DMS 273 (cell line): ENCODE measurements around the gene ABRACL.

Source experiments
- DNase-seq: peaks from one replicate; lab custom pipeline; 2025; ENCODE audit not compliant: unreplicated experiment; lab: John Stamatoyannopoulos, UW

ABRACL gene

DNA sequence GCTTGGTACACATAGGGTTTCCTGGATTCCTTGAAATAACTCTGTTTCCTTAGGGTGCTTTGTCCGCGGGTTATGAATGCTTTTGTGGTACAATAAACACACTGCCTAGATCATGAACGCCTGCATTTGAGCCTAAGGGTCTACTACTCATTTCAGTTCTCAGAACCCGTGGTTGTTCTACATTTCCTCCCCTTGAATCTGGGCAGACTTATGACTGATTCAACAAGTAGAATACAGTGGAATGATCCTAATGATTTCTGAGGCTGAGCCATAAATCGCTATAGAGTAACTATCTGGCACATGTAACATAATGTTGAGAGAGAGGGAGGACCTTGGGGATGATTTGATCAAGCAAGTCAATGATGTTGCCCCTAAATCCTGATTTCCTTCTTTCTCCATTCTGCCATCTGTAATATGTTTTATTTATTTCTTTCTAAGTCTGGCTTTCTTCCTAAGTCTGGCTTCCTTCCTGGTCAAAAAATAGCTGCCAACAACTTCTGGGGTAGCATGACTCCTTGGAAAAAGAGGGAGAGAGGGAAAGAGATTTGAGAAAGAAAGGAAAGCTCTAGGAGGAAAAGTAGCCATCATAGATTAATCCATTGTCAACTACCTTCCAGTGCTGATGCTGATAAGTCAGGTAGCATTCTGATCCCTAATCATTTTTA, 23.0 kb downstream of the ABRACL start:
- no peak for DNase-seq

DNA sequence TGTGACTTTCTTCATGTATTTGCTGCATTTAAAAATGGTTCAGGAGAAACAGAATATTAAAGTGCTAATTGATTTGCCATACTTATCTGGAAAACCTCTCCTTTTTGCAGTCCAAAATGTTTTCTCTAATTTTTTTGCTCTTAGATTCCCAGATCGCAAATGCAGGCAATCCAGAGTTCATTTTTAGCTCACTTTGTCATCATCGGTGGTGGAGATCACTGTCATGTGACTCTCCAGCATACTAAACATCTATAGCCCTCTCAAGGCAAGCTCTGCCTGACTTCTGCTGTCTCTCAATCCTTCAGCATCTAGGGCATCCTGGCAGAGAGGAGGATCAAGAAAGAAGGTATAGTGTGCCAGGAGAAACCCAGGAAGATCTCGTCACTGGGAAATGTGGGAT, 24.8 kb downstream of the ABRACL start:
- DNase-seq, result no peak

DNA sequence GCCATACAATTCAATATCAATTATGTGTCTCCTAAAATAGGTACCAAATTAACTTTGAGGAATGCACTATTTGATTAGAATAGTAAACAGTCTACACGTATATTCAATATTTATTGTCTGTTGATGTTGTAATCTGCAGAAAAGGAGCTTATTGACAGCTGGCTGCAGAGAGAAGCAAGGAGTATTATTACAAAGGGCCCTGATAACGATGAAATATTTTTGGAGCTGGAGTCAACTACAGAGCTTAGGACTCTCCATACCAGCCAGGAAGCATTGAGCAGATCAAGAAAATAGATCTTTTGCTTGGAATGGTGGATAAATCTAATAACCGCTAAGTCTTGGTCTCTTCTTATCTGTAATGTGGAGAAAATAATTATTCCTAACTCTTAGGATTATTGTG, 25.5 kb downstream of the ABRACL start:
- DNase-seq, result no peak

DNA sequence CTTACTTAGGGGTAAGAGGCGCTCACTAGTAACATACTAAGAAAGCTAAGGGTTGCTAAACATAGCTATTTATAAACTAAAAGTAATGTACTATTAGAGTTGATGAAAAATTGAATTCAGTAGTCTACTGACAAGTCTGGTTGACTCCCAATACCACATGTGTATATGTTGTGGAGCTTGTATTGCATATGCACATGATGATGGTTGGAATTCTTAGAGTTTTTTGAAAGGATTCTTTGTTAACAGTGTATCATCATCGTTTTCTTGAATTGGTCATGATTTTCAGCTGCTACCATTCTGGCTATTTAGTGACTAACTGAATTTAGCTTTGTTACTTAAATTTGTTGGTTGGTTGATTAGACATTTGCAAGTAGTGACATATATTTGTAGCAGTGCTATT, 27.2 kb downstream of the ABRACL start:
- no peak for DNase-seq

DNA sequence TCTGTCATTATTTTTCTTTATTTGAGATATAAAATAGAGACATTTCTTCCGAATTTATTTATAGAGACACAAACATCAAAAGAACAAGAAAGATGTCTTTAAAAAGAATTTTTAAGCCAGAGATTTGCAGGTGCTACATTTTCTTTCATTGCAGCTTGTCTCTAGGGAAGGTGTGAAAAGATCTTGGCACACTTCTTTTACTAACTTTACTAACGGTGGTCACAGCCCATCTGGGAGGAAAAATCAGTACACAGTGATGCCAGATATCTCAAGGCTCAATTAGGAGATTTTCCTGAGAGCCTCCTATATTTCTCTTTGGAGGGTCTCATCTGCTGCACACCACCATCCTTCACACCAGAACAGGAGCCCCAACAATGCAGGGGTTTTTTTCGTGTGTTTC, 29.5 kb downstream of the ABRACL start:
- DNase-seq, result no peak

DNA sequence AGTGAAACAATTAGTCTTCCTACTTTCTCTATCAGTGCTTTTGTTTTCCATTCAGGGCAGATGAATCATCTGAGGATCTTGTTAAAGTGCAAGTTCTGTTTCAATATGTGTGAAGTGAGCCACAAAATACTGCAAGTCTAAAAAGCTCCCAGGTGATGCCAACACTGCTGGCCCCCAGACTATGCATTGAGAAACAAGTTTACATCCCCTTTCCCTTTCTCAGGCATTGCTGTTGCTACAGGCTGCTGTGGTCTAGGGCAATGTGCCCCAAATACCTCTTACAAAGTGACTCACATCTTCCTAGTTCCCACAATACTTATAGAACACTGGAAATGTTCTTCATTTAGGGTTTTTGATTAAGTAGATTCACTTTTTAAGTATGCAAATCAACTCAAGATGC, 31.8 kb downstream of the ABRACL start:
- DNase-seq, result no peak

DNA sequence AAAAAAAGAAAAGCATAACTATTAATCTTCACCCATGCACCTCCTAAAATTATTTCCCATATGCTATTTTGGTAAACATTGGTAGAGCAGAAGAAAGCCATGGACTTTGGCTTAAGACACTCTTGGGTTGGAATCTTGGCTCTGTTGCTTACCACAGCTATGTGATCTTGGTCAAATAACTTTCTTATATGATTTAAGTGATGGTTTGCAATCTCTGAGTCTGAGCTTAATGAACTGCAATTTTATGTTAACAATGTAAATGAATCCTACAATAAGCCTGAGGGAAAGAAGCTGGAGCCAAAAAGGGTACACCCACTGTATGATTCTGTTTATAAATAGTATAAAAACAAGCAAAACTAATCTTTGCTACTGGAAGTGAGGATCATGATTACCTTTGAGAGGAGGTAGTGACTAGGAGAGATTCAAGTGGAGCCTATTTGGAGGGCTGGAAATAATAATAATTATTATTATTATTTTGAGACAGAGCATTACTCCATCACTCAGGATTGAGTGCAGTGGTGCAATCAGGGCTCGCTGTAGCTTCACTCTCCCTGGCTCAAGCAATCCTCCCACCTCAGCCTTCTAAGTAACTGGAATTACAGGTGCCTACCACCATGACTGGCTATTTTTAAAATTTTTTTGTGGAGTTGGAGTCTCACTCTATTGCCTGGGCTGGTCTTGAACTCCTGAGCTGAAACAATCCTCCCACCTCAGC, 34.5 kb downstream of the ABRACL start:
- DNase-seq, result no peak

DNA sequence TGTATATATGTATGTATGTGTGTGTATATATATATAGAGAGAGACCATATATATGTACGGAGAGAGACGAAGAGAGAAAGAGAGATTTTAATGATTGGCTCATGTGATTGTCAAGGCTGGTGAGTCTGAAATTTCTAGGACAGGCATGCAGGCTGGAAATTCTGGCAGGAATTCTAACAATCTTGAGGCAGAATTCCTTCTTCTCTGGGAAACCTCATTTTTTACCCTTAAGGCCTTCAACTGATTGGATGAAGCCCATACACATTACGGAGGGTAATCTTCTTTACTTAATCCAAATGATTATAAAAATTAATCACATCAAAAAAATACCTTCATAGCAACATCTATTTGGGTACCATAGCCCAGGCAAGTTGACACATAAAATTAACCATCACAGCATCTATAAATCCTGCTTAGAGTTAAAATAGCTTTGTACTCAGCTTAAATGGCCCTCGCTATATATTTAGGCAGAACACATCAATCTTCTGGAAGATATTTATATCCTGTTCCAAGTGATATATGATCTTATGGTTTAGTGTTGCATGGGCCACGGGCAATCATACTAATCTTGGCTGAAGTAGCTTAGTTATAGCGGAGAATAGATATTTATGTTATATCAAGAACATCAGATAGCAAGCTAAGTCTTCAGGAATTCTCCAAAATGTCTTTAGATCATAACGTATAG, 36.6 kb downstream of the ABRACL start:
- DNase-seq, result no peak

DNA sequence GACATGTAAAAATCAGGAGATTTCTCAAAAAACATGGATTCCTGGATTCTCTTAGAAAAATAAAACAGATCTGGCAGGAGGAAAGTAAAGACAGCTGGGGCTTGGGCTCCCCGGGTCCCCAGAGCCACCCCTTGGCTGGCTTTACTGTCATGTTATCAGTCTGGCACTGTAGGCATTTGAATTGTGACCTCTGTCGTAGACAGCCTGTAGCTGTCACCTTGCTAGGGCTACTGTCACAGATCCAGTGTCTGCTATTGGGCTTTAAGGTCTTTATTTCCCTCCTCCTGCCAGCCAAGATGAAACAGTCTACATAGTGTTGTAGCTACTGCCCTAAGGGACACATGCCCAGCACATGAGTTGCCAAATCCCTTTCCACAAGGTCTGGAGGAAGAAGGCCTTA, 37.5 kb downstream of the ABRACL start:
- no peak for DNase-seq

DNA sequence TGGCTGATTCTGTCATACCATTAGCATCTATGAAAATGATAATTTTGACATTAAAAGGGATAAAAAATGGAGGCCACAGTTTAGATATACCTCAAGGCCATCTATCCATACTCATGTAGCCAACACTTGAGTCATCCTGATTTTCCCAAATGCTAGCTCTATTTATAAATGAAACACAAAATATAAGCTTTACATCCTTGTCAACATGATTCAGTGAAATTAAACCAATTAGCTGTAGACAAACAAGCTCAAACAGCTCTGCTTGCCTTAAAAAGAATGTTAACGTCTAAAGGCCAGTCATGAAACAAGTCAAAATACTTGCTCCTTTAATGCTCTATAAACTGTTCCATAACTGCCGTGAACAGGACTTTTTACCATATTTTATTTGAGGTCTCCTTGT, 40.3 kb downstream of the ABRACL start:
- no peak for DNase-seq

DNA sequence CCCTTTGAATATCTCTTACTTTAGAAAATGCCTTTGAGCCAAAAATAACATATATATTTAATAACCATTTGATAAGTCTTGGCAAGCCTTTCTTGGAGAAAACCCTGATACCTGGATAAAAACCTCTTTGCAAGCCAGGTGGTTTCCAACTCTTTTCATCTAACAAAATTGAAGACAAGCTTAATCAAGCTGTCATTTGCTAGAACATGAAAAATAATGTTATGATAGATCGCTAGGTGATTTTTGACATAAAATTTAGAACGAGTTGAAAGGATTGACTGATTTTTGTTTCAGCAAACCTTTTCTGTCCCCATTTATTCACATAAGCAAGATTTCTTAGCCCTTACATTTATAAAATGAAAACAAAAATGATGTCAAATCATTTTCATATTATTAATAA, 44.6 kb downstream of the ABRACL start:
- no peak for DNase-seq

DNA sequence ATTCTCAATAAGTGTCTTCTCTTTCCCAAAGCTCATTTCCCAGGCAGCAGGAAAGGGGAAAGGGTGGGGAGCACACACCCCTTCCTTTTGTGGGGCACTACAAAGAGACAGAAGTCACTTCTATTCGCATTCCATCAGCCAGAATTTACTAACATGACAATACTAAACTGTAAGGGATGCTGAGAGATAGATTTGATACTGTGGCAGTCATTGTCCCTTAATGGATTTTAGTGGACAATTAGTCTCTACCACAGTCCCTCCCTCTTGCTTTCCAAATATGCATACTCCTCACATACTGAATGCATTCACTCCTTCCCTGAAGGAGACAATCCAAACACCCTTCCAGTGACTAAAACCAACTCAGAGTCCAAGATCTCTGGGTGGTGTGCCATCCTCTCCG, 50.5 kb downstream of the ABRACL start:
- no peak for DNase-seq

DNA sequence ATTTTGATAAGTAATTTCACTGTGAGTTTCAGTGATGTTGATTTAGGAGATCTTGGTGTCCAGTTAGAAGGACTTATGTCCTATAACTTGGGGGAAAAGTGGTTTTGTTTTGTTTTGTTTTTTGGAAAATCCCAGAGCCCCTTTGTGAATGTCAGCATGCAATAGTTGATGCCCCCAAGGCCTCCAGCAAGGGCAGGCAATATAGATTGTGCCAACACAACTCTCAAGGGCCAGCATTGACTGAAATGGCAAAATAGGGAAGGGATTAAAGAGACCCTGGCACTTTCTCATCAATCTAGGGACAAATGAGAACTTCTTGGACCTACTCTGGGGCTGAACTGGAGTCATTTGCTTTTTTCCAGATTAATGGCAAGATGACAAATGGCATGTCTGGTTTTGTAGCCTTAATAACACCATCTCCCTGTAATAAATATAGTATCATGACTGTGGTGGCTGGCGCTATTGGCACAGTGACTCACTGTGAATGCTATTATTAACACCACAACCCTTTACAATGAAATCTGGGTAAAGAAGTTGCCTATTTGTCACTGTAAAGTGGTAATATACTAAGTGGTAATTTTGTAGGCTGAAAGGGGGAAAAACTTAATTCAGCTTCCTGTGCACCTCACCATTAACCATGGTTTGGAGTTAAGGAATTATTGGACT, 51.8 kb downstream of the ABRACL start:
- DNase-seq, result no peak

DNA sequence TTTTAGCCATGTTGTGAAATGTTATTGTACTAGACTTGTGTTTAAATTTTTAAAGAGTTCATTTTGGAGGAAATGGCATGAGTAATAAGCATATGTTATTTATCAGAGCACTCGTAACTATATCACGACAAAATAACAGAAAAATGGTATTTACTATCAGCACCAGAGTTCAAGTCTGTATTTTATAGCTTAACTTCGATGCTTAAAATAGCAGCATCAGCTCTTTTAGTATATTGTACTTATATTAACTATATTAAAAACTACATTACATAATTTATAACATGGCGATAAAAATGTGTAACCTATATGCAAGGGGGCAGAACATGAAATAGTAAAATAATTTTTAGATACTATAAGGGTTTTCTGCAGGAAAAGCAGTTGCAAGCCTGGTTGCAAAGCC, 52.9 kb downstream of the ABRACL start:
- DNase-seq, result no peak

DNA sequence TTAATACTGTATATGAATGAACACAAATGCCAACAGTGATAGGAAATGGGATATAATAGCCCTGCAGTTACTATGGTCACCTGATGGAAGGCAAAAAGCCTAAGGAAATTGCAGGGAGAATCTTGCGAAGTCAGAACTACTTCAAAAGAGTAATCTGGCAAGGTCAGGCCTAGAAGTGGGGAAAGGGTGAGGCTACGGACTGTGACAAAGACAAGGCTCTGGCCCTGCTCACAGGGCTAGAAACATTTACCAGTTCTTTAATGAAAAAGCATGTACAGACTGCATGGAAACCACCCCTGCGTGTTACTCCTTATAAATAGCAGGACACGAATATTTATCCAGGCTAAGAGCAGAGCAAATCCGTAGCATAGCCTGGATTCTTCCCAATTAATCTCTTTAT, 53.8 kb downstream of the ABRACL start:
- DNase-seq, result no peak

DNA sequence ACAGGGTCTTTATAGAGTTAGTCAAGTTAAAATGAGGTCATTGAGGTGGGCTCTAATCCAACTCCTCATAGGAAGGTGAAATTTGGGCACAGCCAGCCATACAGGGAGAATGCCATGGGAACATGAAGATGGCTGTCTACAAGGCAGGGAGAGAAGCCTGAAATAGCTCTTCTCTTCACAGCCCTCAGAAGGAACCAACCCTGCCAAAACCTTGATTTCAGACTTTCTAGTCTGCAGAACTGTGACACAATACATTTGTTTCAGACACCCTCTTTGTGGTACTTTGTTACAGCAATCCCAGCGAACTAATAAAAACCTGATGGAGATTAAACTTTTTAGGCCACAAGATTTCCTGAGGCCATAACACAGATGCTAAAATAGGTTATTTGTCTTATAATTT, 63.3 kb downstream of the ABRACL start:
- DNase-seq, result no peak
